Smooth muscle cell of the pulmonary artery (primary cell): ENCODE results near the gene BACE1. TPM values are rescaled to one million over a fixed set of nuclear protein-coding genes. Genes with fewer than 3 reads are reported as not detected.

ENCODE experiments used
- total RNA-seq: library from RNA; depleted of rRNA; stranded (reverse); fragments of >200 nt; gene quantifications from 2 replicates; pipeline ENCODE4 v1.2.3, GENCODE V29; 2014

Gene BACE1
- total RNA-seq = 53.7 and 55.5 TPM in 2 replicates

GRCh38 chr11:117316197-117316961 lies at the start of gene BACE1:
BACE1 (minus strand) TSS chr11:117316256; CDS start chr11:117315795, 461 bp downstream.

GRCh38 chr11:117327567-117328374 lies 11.7 kb upstream of the BACE1 start, which contains the start of gene CEP164:
CEP164 (plus strand) TSS chr11:117327854; CDS start chr11:117338587, 10,733 bp downstream.

GRCh38 chr11:117290809-117291396 lies 25.2 kb downstream of the BACE1 start, which contains the start of gene BACE1-AS:
BACE1-AS (plus strand) TSS chr11:117291346.

Other genes starting within 250 kb of the BACE1 start
- 23.5 and 24.5 TPM in 2 replicates for gene SIK3, start 217.8 kb downstream of the BACE1 start, total RNA-seq
- 137 and 138 TPM in 2 replicates for gene PAFAH1B2, start 172.0 kb downstream of the BACE1 start, total RNA-seq
- gene SIDT2, start 137.5 kb downstream of the BACE1 start, total RNA-seq = 53.9 and 63.9 TPM in 2 replicates
- 3,032 and 3,717 TPM in 2 replicates for gene TAGLN, start 116.9 kb downstream of the BACE1 start, total RNA-seq
- gene PCSK7, start 84.2 kb downstream of the BACE1 start, total RNA-seq = 44.0 and 68.3 TPM in 2 replicates
- 10.7 and 11.9 TPM in 2 replicates for gene RNF214, start 83.6 kb downstream of the BACE1 start, total RNA-seq
- gene BACE1-AS, start 24.9 kb downstream of the BACE1 start, total RNA-seq = 5.4 and 5.7 TPM in 2 replicates
- 20.0 and 26.7 TPM in 2 replicates for gene CEP164, start 11.6 kb upstream of the BACE1 start, total RNA-seq